Neural cell (in vitro differentiated cells): Measurements from ENCODE around the gene HELZ2. TPM values are rescaled to one million over a fixed set of nuclear protein-coding genes. Genes with fewer than 3 reads are reported as not detected.

ENCODE experiments used
- H2AFZ ChIP-seq: fragments of 200-600, 300-800 bp; sonication (generic), shearing (Covaris generic); 2 replicates; pipeline ENCODE4 v1.6.0; 2014; ENCODE audit warnings: low read depth, mild to moderate bottlenecking, antibody characterized with exemption, low read length, moderate library complexity
- H3F3A ChIP-seq: fragments of 200-600 bp; shearing (Covaris generic); 2 replicates; pipeline ENCODE4 v1.6.1; 2016; ENCODE audit warnings: mild to moderate bottlenecking, moderate library complexity, mixed read lengths, antibody characterized with exemption, low read length; ENCODE audit not compliant: insufficient read depth, poor library complexity, severe bottlenecking
- H3K27ac ChIP-seq: fragments of 200-600, 300-800 bp; sonication (generic), shearing (Covaris generic); 2 replicates; pipeline ENCODE4 v1.5.1; 2014; ENCODE audit warnings: mild to moderate bottlenecking, low read length, moderate library complexity
- H3K27me3 ChIP-seq: fragments of 300-800, 200-600 bp; sonication (generic), shearing (Covaris generic); 2 replicates; pipeline ENCODE4 v1.6.0; 2014; ENCODE audit warnings: mild to moderate bottlenecking, low read depth, low read length, moderate library complexity; ENCODE audit not compliant: insufficient read depth
- H3K36me3 ChIP-seq: fragments of 300-800, 200-600 bp; sonication (generic), shearing (Covaris generic); 2 replicates; pipeline ENCODE4 v1.5.1; 2014; ENCODE audit warnings: mild to moderate bottlenecking, antibody characterized with exemption, low read length, moderate library complexity; ENCODE audit not compliant: insufficient read depth
- H3K4me2 ChIP-seq: fragments of 300-800, 200-600 bp; sonication (generic), shearing (Covaris generic); 2 replicates; pipeline ENCODE4 v1.6.0; 2014; ENCODE audit warnings: mild to moderate bottlenecking, low read length
- H3K4me3 ChIP-seq: fragments of 300-800, 200-600 bp; sonication (generic), shearing (Covaris generic); 2 replicates; pipeline ENCODE4 v1.5.1; 2014; ENCODE audit warnings: mild to moderate bottlenecking, low read length, moderate library complexity
- H3K79me2 ChIP-seq: fragments of 200-600 bp; shearing (Covaris generic); replicated peaks from 2 replicates; pipeline ENCODE4 v1.6.0; 2014; ENCODE audit warnings: mild to moderate bottlenecking, low read length, moderate library complexity; ENCODE audit not compliant: insufficient read depth
- H3K9ac ChIP-seq: fragments of 300-800, 200-600 bp; sonication (generic), shearing (Covaris generic); 2 replicates; pipeline ENCODE4 v1.6.1; 2016; ENCODE audit warnings: mild to moderate bottlenecking, low read length, mixed read lengths
- H3K9me2 ChIP-seq: fragments of 200-600 bp; shearing (Covaris generic); 2 replicates; pipeline ENCODE4 v1.6.1; 2016; ENCODE audit warnings: mild to moderate bottlenecking, low read length, mixed read lengths; ENCODE audit not compliant: insufficient read depth
- H3K9me3 ChIP-seq: fragments of 200-600, 300-800 bp; sonication (generic), shearing (Covaris generic); 2 replicates; pipeline ENCODE4 v1.6.1; 2016; ENCODE audit warnings: mild to moderate bottlenecking, mixed run types, low read length, moderate library complexity, mixed read lengths
- H4K20me1 ChIP-seq: fragments of 200-600 bp; shearing (Covaris generic); 2 replicates; pipeline ENCODE4 v1.6.1; 2016; ENCODE audit warnings: mild to moderate bottlenecking, mixed run types; ENCODE audit not compliant: insufficient read depth
- CTCF ChIP-seq: fragments of 450-650 bp; IDR thresholded peaks from 2 replicates; pipeline ENCODE4 v1.5.1; 2014; ENCODE audit warnings: antibody characterized with exemption, mild to moderate bottlenecking, moderate library complexity; ENCODE audit not compliant: poor library complexity, severe bottlenecking
- EP300 ChIP-seq: fragments of 450-650 bp; conservative IDR thresholded peaks from 2 replicates; pipeline ENCODE4 v1.6.1; 2014; ENCODE audit warnings: antibody characterized with exemption, mild to moderate bottlenecking, moderate library complexity; ENCODE audit not compliant: poor library complexity, severe bottlenecking
- EZH2 ChIP-seq: fragments of 200-600, 300-800 bp; shearing (Covaris generic), sonication (generic); IDR thresholded peaks from 2 replicates; pipeline ENCODE4 v1.6.1; 2014; ENCODE audit warnings: antibody characterized with exemption, low read length, borderline replicate concordance, mild to moderate bottlenecking; ENCODE audit not compliant: insufficient read depth, poor library complexity, severe bottlenecking
- MXI1 ChIP-seq: fragments of 450-650 bp; conservative IDR thresholded peaks from 2 replicates; pipeline ENCODE4 v1.6.1; 2014; ENCODE audit warnings: antibody characterized with exemption, mild to moderate bottlenecking; ENCODE audit not compliant: poor library complexity, severe bottlenecking
- POLR2AphosphoS5 ChIP-seq: IDR thresholded peaks from 2 replicates; pipeline ENCODE4 v1.6.1; 2012
- RAD21 ChIP-seq: fragments of 450-650 bp; conservative IDR thresholded peaks from 2 replicates; pipeline ENCODE4 v1.6.1; 2014; ENCODE audit warnings: antibody characterized with exemption, mild to moderate bottlenecking, moderate library complexity
- REST ChIP-seq: IDR thresholded peaks from 2 replicates; pipeline ENCODE4 v1.6.1; 2012; ENCODE audit warnings: borderline replicate concordance
- SMC3 ChIP-seq: fragments of 450-650 bp; conservative IDR thresholded peaks from 2 replicates; pipeline ENCODE4 v1.6.1; 2014; ENCODE audit warnings: antibody characterized with exemption, mild to moderate bottlenecking, moderate library complexity; ENCODE audit not compliant: poor library complexity
- TAF1 ChIP-seq: IDR thresholded peaks from 2 replicates; pipeline ENCODE4 v1.6.1; 2012; ENCODE audit warnings: low read depth
- polyA plus RNA-seq: library from polyadenylated mRNA; depleted of rRNA; stranded (reverse); fragments of >200 nt; gene quantifications from 2 replicates; pipeline ENCODE4 v1.2.3, GENCODE V29; 2014

HELZ2 gene
- polyA plus RNA-seq, 1 donor from 2014 or later, result 1.3 TPM

- Histone ChIP-seq H3K9ac (no peak overlapping the region), H3K4me2 (no peak overlapping the region), H3K79me2 (no peaks in the 10 kb centered on the region), H3F3A (no peaks in the 10 kb centered on the region), H3K9me2 (no peaks in the 10 kb centered on the region), H3K27ac (no peak overlapping the region), H4K20me1 (no peaks in the 10 kb centered on the region), H3K9me3 (no peaks in the 10 kb centered on the region), H3K4me3 (no peak overlapping the region), H2AFZ (no peak overlapping the region), H3K36me3 (no peaks in the 10 kb centered on the region), H3K27me3 (no peaks in the 10 kb centered on the region)
- no peak for TF ChIP-seq EP300
- no peak for TF ChIP-seq CTCF
- no peak for TF ChIP-seq TAF1
- no peak for TF ChIP-seq MXI1
These were observed 3.6 kb downstream of the HELZ2 start for GRCh38 chr20:63570281-63571086.

GRCh38 chr20:63568986-63569949, 4.8 kb downstream of the HELZ2 start:
- H3F3A ChIP-seq, result no peaks in the 10 kb centered on the region
- no peaks in the 10 kb centered on the region for H3K9me3 ChIP-seq
- no peak overlapping the region for H3K4me2 ChIP-seq
- no peaks in the 10 kb centered on the region for H3K79me2 ChIP-seq
- TF ChIP-seq EZH2 (no peak), RAD21 (no peak), TAF1 (no peak), EP300 (no peak), REST (no peak), SMC3 (no peak), MXI1 (no peak), POLR2AphosphoS5 (no peak)
- H3K9me2 ChIP-seq, result no peaks in the 10 kb centered on the region
- H3K27me3 ChIP-seq, result no peaks in the 10 kb centered on the region
- H3K36me3 ChIP-seq, result no peaks in the 10 kb centered on the region
- H3K4me3 ChIP-seq, result no peak overlapping the region
- no peak overlapping the region for H2AFZ ChIP-seq
- H4K20me1 ChIP-seq, result no peaks in the 10 kb centered on the region
- no peak overlapping the region for H3K9ac ChIP-seq
- no peak overlapping the region for H3K27ac ChIP-seq
